PFSK-1 (cell line): Measurements from ENCODE around the gene RALGPS2.

ENCODE experiments used
- FOXP2 ChIP-seq: optimal IDR thresholded peaks from 2 replicates; pipeline ENCODE3; 2011; ENCODE audit warnings: borderline replicate concordance, control low read depth, inconsistent platforms; ENCODE audit not compliant: insufficient read depth; ENCODE audit errors: extremely low read length, extremely low read depth
- POLR2AphosphoS5 ChIP-seq: IDR thresholded peaks from 2 replicates; pipeline ENCODE4 v1.6.1; 2012; ENCODE audit warnings: low read depth, mild to moderate bottlenecking, control low read depth, low read length, moderate library complexity
- REST ChIP-seq, 2 experiments: IDR thresholded peaks; 2 replicates each; pipeline versions ENCODE4 v1.6.1 to v1.8.0; 2011 to 2012; ENCODE audit warnings: low read depth in 2 of 2, low read length in 2 of 2, control low read depth in 1 of 2, inconsistent platforms in 1 of 2, mild to moderate bottlenecking in 1 of 2, moderate library complexity in 1 of 2; ENCODE audit not compliant: insufficient read depth in 1 of 2
- SIN3A ChIP-seq: IDR thresholded peaks from 2 replicates; pipeline ENCODE4 v1.6.1; 2012; ENCODE audit warnings: mild to moderate bottlenecking, low read length, moderate library complexity, borderline replicate concordance; ENCODE audit not compliant: insufficient read depth
- TAF1 ChIP-seq: IDR thresholded peaks from 2 replicates; pipeline ENCODE4 v1.6.1; 2012; ENCODE audit warnings: low read length, control low read depth, borderline replicate concordance; ENCODE audit not compliant: insufficient read depth

The RALGPS2 gene

GRCh38 chr1:178746345-178746744, 21.3 kb downstream of the RALGPS2 start:
- no peak for TF ChIP-seq TAF1
- no peak for TF ChIP-seq REST (IDR thresholded peaks at IDR 0.05; ENCODE audit: insufficient read depth in 1 of 2, low read depth in 2 of 2, low read length in 2 of 2)
- TF ChIP-seq FOXP2, result no peak
- no peak for TF ChIP-seq SIN3A
- TF ChIP-seq POLR2AphosphoS5, result no peak

GRCh38 chr1:178749581-178750166, 24.6 kb downstream of the RALGPS2 start:
- TF ChIP-seq TAF1 (no peak), FOXP2 (no peak), POLR2AphosphoS5 (no peak), SIN3A (no peak), REST (IDR thresholded peaks at IDR 0.05; ENCODE audit: insufficient read depth in 1 of 2, low read depth in 2 of 2, low read length in 2 of 2) (no peak)

- no peak for TF ChIP-seq REST (IDR thresholded peaks at IDR 0.05; ENCODE audit: insufficient read depth in 1 of 2, low read depth in 2 of 2, low read length in 2 of 2)
- TF ChIP-seq FOXP2, result no peak
- TF ChIP-seq POLR2AphosphoS5, result no peak
- no peak for TF ChIP-seq TAF1
- TF ChIP-seq SIN3A, result no peak
Observed at GRCh38 chr1:178751046-178751445, 26.0 kb downstream of the RALGPS2 start.

- no peak for TF ChIP-seq FOXP2
Observed at GRCh38 chr1:178752891-178753290, 27.8 kb downstream of the RALGPS2 start.

GRCh38 chr1:178768423-178768822, 43.4 kb downstream of the RALGPS2 start:
- no peak for TF ChIP-seq SIN3A

GRCh38 chr1:178772952-178773351, 47.9 kb downstream of the RALGPS2 start:
- TF ChIP-seq POLR2AphosphoS5, result no peak
- no peak for TF ChIP-seq SIN3A
- TF ChIP-seq FOXP2, result no peak
- no peak for TF ChIP-seq REST (IDR thresholded peaks at IDR 0.05; ENCODE audit: insufficient read depth in 1 of 2, low read depth in 2 of 2, low read length in 2 of 2)
- no peak for TF ChIP-seq TAF1
